Activated CD8-positive, alpha-beta memory T cell treated with anti-CD3 and anti-CD28 coated beads for 1 hour (primary cell): ENCODE measurements around the gene CSTF3.
"Not testable (repeated sequence)": the region's sequence is repeated elsewhere in the genome, so short reads cannot be mapped to it uniquely, and the experiment has no call there.

Source experiments
- DNase-seq, 2 donors: peaks; one replicate each; pipeline ENCODE4 v3.0.0-alpha.2; 2020; ENCODE audit warnings: low read depth in 1 of 2; ENCODE audit errors: extremely low read depth in 1 of 2

Gene CSTF3

GRCh38 chr11:33161120-33162005 is at the start of gene CSTF3:
TSS of gene CSTF3 (minus strand) at chr11:33161480. CDS start at chr11:33161325, 155 bp downstream.
- DNase-seq, result peak; percentile 89 to 94

GRCh38 chr11:33208150-33208549 is 46.9 kb upstream of the CSTF3 start:
- no peak for DNase-seq

GRCh38 chr11:33207408-33207985 is 46.2 kb upstream of the CSTF3 start:
- no peak for DNase-seq

GRCh38 chr11:33197915-33198727 is 36.8 kb upstream of the CSTF3 start:
- DNase-seq, result no peak

GRCh38 chr11:33195462-33196173 is 34.3 kb upstream of the CSTF3 start:
- DNase-seq, result no peak

GRCh38 chr11:33194455-33194854 is 33.2 kb upstream of the CSTF3 start:
- no peak for DNase-seq

- no peak for DNase-seq
Observed at GRCh38 chr11:33191467-33191866, 30.2 kb upstream of the CSTF3 start.

- no peak for DNase-seq
Observed at GRCh38 chr11:33187998-33188722, 26.9 kb upstream of the CSTF3 start.

- no peak for DNase-seq
Observed at GRCh38 chr11:33185756-33186155, 24.5 kb upstream of the CSTF3 start.

GRCh38 chr11:33182246-33182878 is 21.1 kb upstream of the CSTF3 start:
- no peak for DNase-seq

- DNase-seq, result no peak
Observed at GRCh38 chr11:33179348-33179803, 18.1 kb upstream of the CSTF3 start.

GRCh38 chr11:33178443-33179180 is 17.3 kb upstream of the CSTF3 start:
- no peak for DNase-seq

- DNase-seq, result no peak
Observed at GRCh38 chr11:33177676-33178336, 16.5 kb upstream of the CSTF3 start.

- DNase-seq, result not testable (repeated sequence)
Observed at GRCh38 chr11:33176760-33177159, 15.5 kb upstream of the CSTF3 start.

GRCh38 chr11:33172996-33173395 is 11.7 kb upstream of the CSTF3 start:
- no peak for DNase-seq

- DNase-seq, result no peak
Observed at GRCh38 chr11:33172345-33172744, 11.1 kb upstream of the CSTF3 start.

GRCh38 chr11:33171251-33171650 is 10.0 kb upstream of the CSTF3 start:
- no peak for DNase-seq

GRCh38 chr11:33168709-33169200 is 7.5 kb upstream of the CSTF3 start:
- DNase-seq, result no peak
